RPMI7951 (cell line): ENCODE results near the gene SCN8A. TPM values are rescaled to one million over a fixed set of nuclear protein-coding genes. Genes with fewer than 3 reads are reported as not detected.
"Not testable (repeated sequence)": the region's sequence is repeated elsewhere in the genome, so short reads cannot be mapped to it uniquely, and the experiment has no call there.

Source experiments
- DNase-seq: peaks from one replicate; pipeline ENCODE4 v3.0.0-alpha.2; 2012; ENCODE audit warnings: low read depth
- total RNA-seq: library from RNA; depleted of rRNA; stranded (reverse); fragments of >200 nt; shearing (Covaris generic); gene quantifications from 2 replicates; pipeline ENCODE4 v1.2.3, GENCODE V29; 2014

SCN8A gene
- total RNA-seq, 1 experiment from 2014 or later, result 0.60 TPM

GRCh38 chr12:51814311-51815088, 223.5 kb downstream of the SCN8A start:
- DNase-seq, result peak; percentile 24

- no peak for DNase-seq
These were observed 224.5 kb downstream of the SCN8A start for GRCh38 chr12:51815571-51815970.

- DNase-seq, result no peak
These were observed 226.3 kb downstream of the SCN8A start for GRCh38 chr12:51817027-51817953.

GRCh38 chr12:51818086-51818485, 227.1 kb downstream of the SCN8A start:
- DNase-seq, result no peak

- DNase-seq, result peak; percentile 72
These were observed 227.7 kb downstream of the SCN8A start for GRCh38 chr12:51818566-51819300.

GRCh38 chr12:51819736-51820525, 228.9 kb downstream of the SCN8A start:
- DNase-seq, result peak; percentile 15

- peak; percentile 31 for DNase-seq
These were observed 229.8 kb downstream of the SCN8A start for GRCh38 chr12:51820526-51821439.

GRCh38 chr12:51821440-51822260, 230.6 kb downstream of the SCN8A start:
- DNase-seq, result no peak

- no peak for DNase-seq
These were observed 231.2 kb downstream of the SCN8A start for GRCh38 chr12:51822261-51822616.

GRCh38 chr12:51822956-51823355, 231.9 kb downstream of the SCN8A start:
- DNase-seq, result no peak

GRCh38 chr12:51823875-51824565, 233.0 kb downstream of the SCN8A start:
- DNase-seq, result peak; percentile 57

- no peak for DNase-seq
These were observed 234.2 kb downstream of the SCN8A start for GRCh38 chr12:51825216-51825615.

- DNase-seq, result no peak
These were observed 235.8 kb downstream of the SCN8A start for GRCh38 chr12:51826881-51827280.

GRCh38 chr12:51827925-51828818, 237.1 kb downstream of the SCN8A start:
- no peak for DNase-seq

- no peak for DNase-seq
These were observed 238.0 kb downstream of the SCN8A start for GRCh38 chr12:51829011-51829481.

- no peak for DNase-seq
These were observed 238.6 kb downstream of the SCN8A start for GRCh38 chr12:51829641-51830040.

- not testable (repeated sequence) for DNase-seq
These were observed 240.8 kb downstream of the SCN8A start for GRCh38 chr12:51831817-51832216.
